Measurements from ENCODE around the gene CDK6. TPM values are rescaled to one million over a fixed set of nuclear protein-coding genes. Genes with fewer than 3 reads are reported as not detected.
A peak's percentile ranks its signal among the peaks of the same experiment; 100 is the strongest.

The CDK6 gene
- total and polyA plus RNA-seq, 10 of the 15 experiments (the other 5 are each of a cell fraction or from before 2014, with no cell fraction given), result 8.0 to 118 (median 45.8) TPM

- Histone ChIP-seq H3K4me1 (ENCODE audit: control insufficient read depth, insufficient read depth, low read length) (no peaks in the 10 kb centered on the region), H3K9me3 (replicated peaks; ENCODE audit: control insufficient read depth, insufficient read depth, low read length) (no peaks in the 10 kb centered on the region), H4K20me1 (ENCODE audit: control insufficient read depth, insufficient read depth) (no peaks in the 10 kb centered on the region), H2AFZ (ENCODE audit: control insufficient read depth, low read depth, low read length) (no peak overlapping the region), H3K79me2 (ENCODE audit: control insufficient read depth, insufficient read depth, low read length) (no peaks in the 10 kb centered on the region; the same call in 1 of the 2 replicates), H3K36me3 (ENCODE audit: control insufficient read depth in 2 of 2, insufficient read depth in 2 of 2, low read length in 1 of 2) (0 out of 4 replicates have a peak, but pooled peaks cover 0 to 2% of the 10 kb centered on the region in 2 experiments), H3K27me3 (replicated peaks in 1 of 2; ENCODE audit: control insufficient read depth in 2 of 2, insufficient read depth in 2 of 2, low read length in 1 of 2) (no peaks in the 10 kb centered on the region), H3K4me2 (ENCODE audit: control insufficient read depth, insufficient read depth) (no peak overlapping the region), H3K9ac (ENCODE audit: control insufficient read depth, insufficient read depth, low read length) (no peak overlapping the region), H3K27ac (ENCODE audit: control insufficient read depth, insufficient read depth) (no peak overlapping the region), H3K4me3 (no peak overlapping the region)
- in situ Hi-C loops (cut with MboI) (no loop called here), intact Hi-C loops (cut with micrococcal nuclease; ENCODE audit: unreplicated experiment) (no loop called here)
- FAIRE-seq, result no peak
- CTCF ChIA-PET, result no interaction called here
- no peak for DNase-seq (ENCODE audit: low read depth, low spot score)
- RAD21 ChIA-PET (ENCODE audit: unreplicated experiment), result no interaction called here
- POLR2A ChIA-PET, result no interaction called here
- no peak for ATAC-seq
- no TSS peak for BruUV-seq (replicated peaks)
- WGBS (ENCODE audit: insufficient coverage, insufficient replicate concordance, low lambda C conversion rate, missing lambda C conversion rate), result 75% methylated on average over 6 of the region's 6 CpGs
- SMC1A ChIA-PET (ENCODE audit: uncharacterized antibody, unreplicated experiment), result interaction anchor here (0.6 to 1.5 kb wide), 2 partner anchors 21 to 148 kb away, joined by 3 read pairs; no protein-coding TSS in a partner anchor
- TF ChIP-seq ZNF687 (IDR thresholded peaks at IDR 0.05), result peak; percentile 16; the same call in 1 of the 2 replicates
- TF ChIP-seq NFYB (IDR thresholded peaks at IDR 0.05; ENCODE audit: insufficient read depth, low read depth, low read length), result no peak
- 0 out of 2 replicates have a peak, but pooled peaks have one; percentile 20 for TF ChIP-seq ZNF592 (IDR thresholded peaks at IDR 0.05)
- no peak for TF ChIP-seq PAX5 (IDR thresholded peaks at IDR 0.05; ENCODE audit: borderline replicate concordance, low read depth, low read length)
These were observed 151.0 kb downstream of the CDK6 start for GRCh38 chr7:92685136-92686042.

Data from GM12878 (cell line).